ENCODE data around the gene MROH2A.

Gene MROH2A

DNA sequence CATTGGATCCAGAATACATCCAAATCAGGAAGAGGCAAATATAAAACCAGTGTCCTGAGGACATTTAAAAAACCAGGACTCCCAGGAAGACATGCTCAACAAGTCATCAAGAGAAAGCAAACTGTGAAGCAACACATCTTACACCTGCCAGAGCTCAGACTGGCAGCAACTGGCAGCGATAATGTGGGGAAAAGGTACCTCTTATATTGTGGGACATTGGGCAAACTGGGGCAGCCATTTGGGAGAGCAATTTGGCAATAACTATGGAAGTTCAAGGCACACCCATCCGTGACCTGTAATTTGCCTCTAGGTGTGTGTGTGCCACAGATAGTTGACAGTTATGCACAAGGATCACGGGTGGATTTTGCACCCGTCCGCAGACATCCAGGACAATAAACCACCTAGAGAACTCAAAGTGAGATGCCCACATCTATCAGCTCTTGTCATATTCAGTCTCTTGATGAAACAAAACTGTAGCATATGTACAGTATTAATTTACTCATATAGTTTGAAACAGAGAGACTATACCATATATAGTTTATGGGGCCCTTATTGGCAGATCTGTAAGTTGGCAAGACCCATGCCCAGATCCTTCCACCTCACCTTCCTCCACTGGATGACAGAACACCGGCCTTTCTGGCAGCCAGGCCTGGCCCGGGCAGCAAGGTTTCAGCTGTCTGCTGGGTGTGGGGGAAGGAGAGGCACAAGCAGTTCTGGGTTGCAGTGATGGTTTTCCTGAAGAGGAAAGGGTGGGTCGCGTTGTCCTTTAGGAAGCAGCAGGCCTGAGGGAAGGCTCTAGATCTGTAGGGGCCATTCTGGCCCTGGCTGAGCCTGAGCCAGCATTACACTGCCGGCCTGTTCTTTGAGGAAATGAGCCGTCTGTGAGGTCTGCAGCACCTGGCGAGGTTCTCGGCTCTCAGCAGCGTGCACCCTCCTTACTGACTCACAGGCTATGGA, 57.4 kb downstream of the MROH2A start:
- TF ChIP-seq, protein P1, sequence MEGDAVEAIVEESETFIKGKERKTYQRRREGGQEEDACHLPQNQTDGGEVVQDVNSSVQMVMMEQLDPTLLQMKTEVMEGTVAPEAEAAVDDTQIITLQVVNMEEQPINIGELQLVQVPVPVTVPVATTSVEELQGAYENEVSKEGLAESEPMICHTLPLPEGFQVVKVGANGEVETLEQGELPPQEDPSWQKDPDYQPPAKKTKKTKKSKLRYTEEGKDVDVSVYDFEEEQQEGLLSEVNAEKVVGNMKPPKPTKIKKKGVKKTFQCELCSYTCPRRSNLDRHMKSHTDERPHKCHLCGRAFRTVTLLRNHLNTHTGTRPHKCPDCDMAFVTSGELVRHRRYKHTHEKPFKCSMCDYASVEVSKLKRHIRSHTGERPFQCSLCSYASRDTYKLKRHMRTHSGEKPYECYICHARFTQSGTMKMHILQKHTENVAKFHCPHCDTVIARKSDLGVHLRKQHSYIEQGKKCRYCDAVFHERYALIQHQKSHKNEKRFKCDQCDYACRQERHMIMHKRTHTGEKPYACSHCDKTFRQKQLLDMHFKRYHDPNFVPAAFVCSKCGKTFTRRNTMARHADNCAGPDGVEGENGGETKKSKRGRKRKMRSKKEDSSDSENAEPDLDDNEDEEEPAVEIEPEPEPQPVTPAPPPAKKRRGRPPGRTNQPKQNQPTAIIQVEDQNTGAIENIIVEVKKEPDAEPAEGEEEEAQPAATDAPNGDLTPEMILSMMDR (conservative IDR thresholded peaks at IDR 0.05; ENCODE audit: low read depth): no peak
- POLR2A ChIA-PET (ENCODE audit: low non-redundant PET): no interaction called here

DNA sequence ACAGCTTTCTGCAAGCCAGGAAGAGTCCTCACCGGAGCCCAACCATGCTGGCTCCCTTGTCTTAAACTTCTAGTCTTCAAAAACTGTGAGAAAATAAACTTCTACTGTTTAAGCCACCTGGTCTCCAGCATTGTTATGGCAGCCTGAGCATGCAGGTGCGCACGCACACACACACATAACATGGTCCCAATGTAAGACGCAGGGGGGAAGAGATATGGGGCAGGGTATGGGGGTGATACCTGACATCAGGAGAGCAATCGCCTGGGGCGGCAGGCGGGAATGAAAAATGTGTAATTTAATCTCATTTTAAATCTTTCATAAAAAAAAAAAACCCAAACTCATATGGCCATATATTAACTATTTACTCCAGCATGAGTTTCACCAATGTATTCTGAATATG, 58.2 kb downstream of the MROH2A start:
- H3K27ac ChIP-seq: peak overlapping the region; percentile 49; the same call in 1 of the 2 replicates
- ChIA-PET CTCF (no interaction called here), POLR2A (ENCODE audit: low non-redundant PET) (no interaction called here)
- TF ChIP-seq, protein P1 (conservative IDR thresholded peaks at IDR 0.05; ENCODE audit: low read depth): no peak
- no peak for DNase-seq (ENCODE audit: low spot score)

More for the DNA sequence above, 57.4 kb downstream of the MROH2A start:
- CTCF ChIA-PET: no interaction called here
- no peak for DNase-seq (ENCODE audit: low spot score)
- H3K27ac ChIP-seq: peak overlapping the region; percentile 49

DNA sequence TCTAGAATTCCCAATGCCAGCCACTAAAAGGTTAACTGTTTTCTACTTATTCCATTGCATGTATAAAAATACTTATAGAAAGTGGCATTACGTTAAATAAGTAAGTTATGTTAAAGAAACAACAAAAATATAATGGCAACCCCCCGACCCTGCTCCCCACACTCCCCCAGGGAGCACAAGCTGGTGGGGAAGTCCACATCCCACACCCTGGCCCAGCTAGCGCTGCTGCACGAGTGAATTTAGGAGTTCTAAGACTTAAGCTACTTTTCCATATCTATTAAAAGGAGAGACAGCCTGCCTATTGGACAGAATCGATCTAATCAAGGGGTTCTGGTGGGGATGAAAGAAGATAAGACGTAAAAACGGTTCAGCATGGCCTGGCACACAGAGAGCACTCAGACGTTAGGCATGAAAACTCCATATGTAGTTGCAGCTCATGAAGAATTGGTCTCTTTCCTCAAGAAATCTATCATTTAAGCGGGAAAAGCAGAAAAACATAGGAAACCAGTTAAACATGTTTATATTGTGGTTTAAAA, 59.6 kb downstream of the MROH2A start:
- TF ChIP-seq, protein P1 (conservative IDR thresholded peaks at IDR 0.05; ENCODE audit: low read depth): no peak
- DNase-seq (ENCODE audit: low spot score): no peak
- ChIA-PET CTCF (no interaction called here), POLR2A (ENCODE audit: low non-redundant PET) (no interaction called here)
- peak overlapping the region; percentile 15; the same call in 1 of the 2 replicates for H3K27ac ChIP-seq

DNA sequence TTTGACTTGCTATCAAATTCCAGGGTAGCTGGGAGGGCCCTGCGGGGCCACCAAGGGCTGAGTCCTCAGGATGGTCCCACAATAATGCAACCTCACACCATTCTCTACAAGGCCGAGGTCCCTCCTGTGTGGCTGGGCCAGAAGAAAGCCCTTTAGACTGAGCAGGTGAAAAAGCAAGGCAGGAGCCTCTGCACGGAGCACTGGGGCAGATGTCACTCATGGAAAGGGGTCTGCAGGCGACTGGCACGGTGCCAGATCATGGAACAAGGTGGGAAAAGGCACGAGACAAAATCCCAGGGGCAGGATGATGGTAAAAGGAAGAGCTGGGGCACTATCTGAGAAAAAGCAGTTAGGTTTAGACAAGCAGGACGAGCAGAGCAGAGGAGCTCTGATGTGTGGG, 60.1 kb downstream of the MROH2A start:
- ChIA-PET POLR2A (ENCODE audit: low non-redundant PET) (no interaction called here), CTCF (no interaction called here)
- no peak for DNase-seq (ENCODE audit: low spot score)
- H3K27ac ChIP-seq: peak overlapping the region; percentile 15; the same call in 1 of the 2 replicates
- TF ChIP-seq, protein P1 (conservative IDR thresholded peaks at IDR 0.05; ENCODE audit: low read depth): no peak

DNA sequence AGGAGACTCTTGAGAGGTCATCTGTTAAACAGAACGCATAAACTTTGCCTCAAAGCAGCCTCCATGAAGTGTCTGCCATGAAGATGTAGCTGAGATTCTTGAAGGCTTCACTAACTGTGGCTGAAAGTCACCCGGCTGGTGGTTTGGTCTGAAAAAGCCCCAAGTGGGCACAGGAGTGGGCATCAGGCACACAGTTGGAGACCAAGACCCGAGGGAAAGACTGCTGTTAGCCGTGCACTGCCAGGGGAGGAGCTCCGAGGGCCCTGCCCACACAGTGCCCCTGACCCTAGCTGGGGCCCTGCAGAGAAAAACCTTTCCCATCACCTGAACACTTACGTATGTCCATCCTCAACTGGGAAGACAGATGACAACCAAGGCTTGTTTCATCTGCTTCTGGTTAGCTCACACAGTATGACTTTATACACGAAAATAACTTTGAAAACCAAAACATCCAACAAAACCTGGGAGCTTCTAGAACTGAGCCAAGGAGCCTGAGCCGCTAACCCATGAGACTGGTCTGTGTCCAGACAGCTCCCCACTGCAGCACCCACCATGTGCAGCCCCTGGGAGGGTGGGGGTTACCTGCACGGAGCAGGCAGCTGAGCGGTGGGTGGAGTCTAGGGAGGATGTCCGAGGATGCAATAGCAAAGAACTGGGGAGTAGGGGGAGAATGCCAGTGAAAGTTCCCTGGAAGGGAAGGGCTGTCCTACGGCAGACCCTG, 60.8 kb downstream of the MROH2A start:
- CTCF ChIA-PET: no interaction called here
- POLR2A ChIA-PET (ENCODE audit: low non-redundant PET): no interaction called here

DNA sequence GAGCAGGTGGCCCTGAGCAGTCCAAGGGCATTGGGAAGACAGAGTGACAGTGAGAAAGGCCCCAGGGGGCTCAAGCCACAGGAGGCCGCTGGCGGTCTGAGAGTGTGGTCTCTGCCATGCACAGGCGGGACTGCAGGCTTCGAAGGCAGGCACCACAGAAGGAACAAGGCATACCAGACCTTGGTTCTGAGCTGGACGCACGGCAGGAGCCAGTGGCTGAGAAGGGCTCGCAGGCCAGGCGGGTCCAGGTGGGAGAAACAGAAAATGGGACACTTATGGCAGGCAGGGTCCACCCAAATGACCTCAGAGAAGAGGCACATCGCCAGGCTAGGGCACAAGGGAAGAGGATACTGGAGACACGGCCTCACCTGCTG, 61.3 kb downstream of the MROH2A start:
- ChIA-PET POLR2A (ENCODE audit: low non-redundant PET) (no interaction called here), CTCF (no interaction called here)
- TF ChIP-seq, protein P1 (conservative IDR thresholded peaks at IDR 0.05; ENCODE audit: low read depth): no peak
- DNase-seq (ENCODE audit: low spot score): no peak
- peak overlapping the region; percentile 15 for H3K27ac ChIP-seq

More for the DNA sequence above, 60.8 kb downstream of the MROH2A start:
- H3K27ac ChIP-seq: peak overlapping the region; percentile 15
- TF ChIP-seq, protein P1 (conservative IDR thresholded peaks at IDR 0.05; ENCODE audit: low read depth): no peak
- DNase-seq (ENCODE audit: low spot score): no peak

All from RWPE1 (cell line).